ENCODE measurements around the gene SLC9A3. TPM values are rescaled to one million over a fixed set of nuclear protein-coding genes. Genes with fewer than 3 reads are reported as not detected.

SLC9A3 gene
- total RNA-seq, 4 donors from 2014 or later: 1.7 to 5.0 (median 2.8) TPM

- WGBS: 93% methylated on average over 5 of the region's 5 CpGs
- DNase-seq (ENCODE audit: extremely low spot score): no peak
- Histone ChIP-seq H3K4me1 (peaks cover 3 to 23% (median 7%) of the 10 kb centered on the region in 4 donors), H3K4me3 (no peak overlapping the region), H3K27ac (replicated peaks in 1 of 4) (no peak overlapping the region), H3K9me3 (peaks cover 0 to 17% (median 12%) of the 10 kb centered on the region in 4 donors), H3K36me3 (peaks cover 40 to 86% (median 73%) of the 10 kb centered on the region in 4 donors), H3K27me3 (no peaks in the 10 kb centered on the region)
- no peak for TF ChIP-seq EP300 (IDR thresholded peaks at IDR 0.05)
- TF ChIP-seq POLR2AphosphoS5 (IDR thresholded peaks at IDR 0.05): no peak
- no peak for TF ChIP-seq POLR2A (IDR thresholded peaks at IDR 0.05; ENCODE audit: low read depth)
- TF ChIP-seq, protein P1, sequence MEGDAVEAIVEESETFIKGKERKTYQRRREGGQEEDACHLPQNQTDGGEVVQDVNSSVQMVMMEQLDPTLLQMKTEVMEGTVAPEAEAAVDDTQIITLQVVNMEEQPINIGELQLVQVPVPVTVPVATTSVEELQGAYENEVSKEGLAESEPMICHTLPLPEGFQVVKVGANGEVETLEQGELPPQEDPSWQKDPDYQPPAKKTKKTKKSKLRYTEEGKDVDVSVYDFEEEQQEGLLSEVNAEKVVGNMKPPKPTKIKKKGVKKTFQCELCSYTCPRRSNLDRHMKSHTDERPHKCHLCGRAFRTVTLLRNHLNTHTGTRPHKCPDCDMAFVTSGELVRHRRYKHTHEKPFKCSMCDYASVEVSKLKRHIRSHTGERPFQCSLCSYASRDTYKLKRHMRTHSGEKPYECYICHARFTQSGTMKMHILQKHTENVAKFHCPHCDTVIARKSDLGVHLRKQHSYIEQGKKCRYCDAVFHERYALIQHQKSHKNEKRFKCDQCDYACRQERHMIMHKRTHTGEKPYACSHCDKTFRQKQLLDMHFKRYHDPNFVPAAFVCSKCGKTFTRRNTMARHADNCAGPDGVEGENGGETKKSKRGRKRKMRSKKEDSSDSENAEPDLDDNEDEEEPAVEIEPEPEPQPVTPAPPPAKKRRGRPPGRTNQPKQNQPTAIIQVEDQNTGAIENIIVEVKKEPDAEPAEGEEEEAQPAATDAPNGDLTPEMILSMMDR (IDR thresholded peaks at IDR 0.05): no peak
- intact Hi-C loops (cut with DNase I): loop anchor here (10.0 kb wide), 1 partner anchor 456 kb away; no protein-coding TSS in a partner anchor
These were observed 75.1 kb downstream of the SLC9A3 start for GRCh38 chr5:449151-449550.

DNA sequence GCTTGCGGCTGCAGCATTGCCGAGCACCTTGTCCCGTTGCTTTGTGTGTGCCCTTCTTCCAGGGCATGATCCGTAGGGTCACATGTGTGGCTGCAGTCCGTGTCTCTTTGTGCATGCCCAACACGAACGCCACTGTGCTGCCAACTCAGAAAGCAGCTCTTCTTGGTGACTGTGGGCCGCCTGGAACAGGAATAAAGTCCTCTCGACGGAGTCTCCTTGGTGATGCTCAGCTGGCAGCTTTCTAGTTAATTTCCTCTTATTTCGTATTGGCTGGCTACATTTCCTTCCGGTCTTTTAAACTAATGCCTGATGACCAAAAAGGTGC, 75.5 kb downstream of the SLC9A3 start:
- peaks cover 0 to 17% (median 12%) of the 10 kb centered on the region in 4 donors for H3K9me3 ChIP-seq
- TF ChIP-seq POLR2AphosphoS5 (IDR thresholded peaks at IDR 0.05) (no peak), POLR2A (IDR thresholded peaks at IDR 0.05; ENCODE audit: low read depth) (no peak), EP300 (IDR thresholded peaks at IDR 0.05) (no peak)
- TF ChIP-seq, protein P1 (IDR thresholded peaks at IDR 0.05): no peak
- DNase-seq (ENCODE audit: extremely low spot score): no peak
- 90% methylated on average over 12 of the region's 12 CpGs for WGBS
- H3K36me3 ChIP-seq: peaks cover 36 to 82% (median 69%) of the 10 kb centered on the region in 4 donors
- intact Hi-C loops (cut with DNase I): loop anchor here (10.0 kb wide), 1 partner anchor 456 kb away; no protein-coding TSS in a partner anchor
- H3K27ac ChIP-seq (replicated peaks in 1 of 4): no peak overlapping the region
- no peaks in the 10 kb centered on the region for H3K27me3 ChIP-seq
- no peak overlapping the region for H3K4me3 ChIP-seq
- peaks cover 7 to 27% (median 11%) of the 10 kb centered on the region in 4 donors for H3K4me1 ChIP-seq

DNA sequence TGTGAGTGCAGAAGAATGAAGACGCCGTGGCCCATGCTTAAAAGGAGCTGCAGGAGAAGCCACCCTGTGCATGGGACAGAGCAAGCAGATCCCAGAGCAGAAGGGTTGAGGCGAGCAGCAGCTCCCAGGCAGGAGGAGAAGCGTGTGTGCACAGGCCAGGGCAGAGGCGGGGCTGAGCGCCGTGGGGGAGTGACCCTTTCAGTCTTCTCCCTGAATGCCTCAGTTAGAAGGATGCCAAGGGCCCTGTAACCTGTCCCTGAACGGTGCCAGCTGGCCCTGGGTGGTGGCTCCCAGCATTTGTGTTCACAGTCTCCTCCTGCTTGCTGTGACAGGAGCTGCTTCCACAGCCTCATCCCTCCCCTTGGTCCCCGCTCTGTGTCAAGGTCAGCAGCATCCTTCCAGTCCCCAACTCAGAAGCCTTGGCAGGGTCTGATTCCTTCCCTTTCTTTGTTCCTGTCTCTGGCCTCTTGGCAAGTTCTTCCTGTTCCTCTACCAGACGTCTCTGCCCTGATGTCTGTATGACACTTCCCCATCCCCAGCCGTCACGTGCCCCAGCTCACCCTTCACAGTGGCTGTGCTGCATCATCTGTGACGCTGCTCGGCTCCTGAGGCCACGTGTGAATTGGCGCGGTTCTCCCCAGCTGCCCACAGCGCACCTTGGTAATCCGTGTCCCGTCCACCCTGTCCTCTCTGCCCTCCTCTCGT, 76.0 kb downstream of the SLC9A3 start:
- peaks cover 31 to 77% (median 64%) of the 10 kb centered on the region in 4 donors for H3K36me3 ChIP-seq
- intact Hi-C loops (cut with DNase I): loop anchor here (10.0 kb wide), 1 partner anchor 457 kb away; no protein-coding TSS in a partner anchor
- TF ChIP-seq, protein P1 (IDR thresholded peaks at IDR 0.05): no peak
- TF ChIP-seq EP300 (IDR thresholded peaks at IDR 0.05) (no peak), POLR2A (IDR thresholded peaks at IDR 0.05; ENCODE audit: low read depth) (no peak), POLR2AphosphoS5 (IDR thresholded peaks at IDR 0.05) (no peak)
- H3K27ac ChIP-seq (replicated peaks in 1 of 4): no peak overlapping the region
- 88% methylated on average over 21 of the region's 21 CpGs for WGBS
- DNase-seq (ENCODE audit: extremely low spot score): no peak
- H3K4me3 ChIP-seq: no peak overlapping the region
- H3K27me3 ChIP-seq: no peaks in the 10 kb centered on the region
- H3K9me3 ChIP-seq: peaks cover 0 to 17% (median 12%) of the 10 kb centered on the region in 4 donors
- H3K4me1 ChIP-seq: peaks cover 10 to 32% (median 14%) of the 10 kb centered on the region in 4 donors

- Histone ChIP-seq H3K9me3 (peaks cover 0 to 15% (median 11%) of the 10 kb centered on the region in 4 donors), H3K4me1 (peaks cover 10 to 35% (median 15%) of the 10 kb centered on the region in 4 donors), H3K27ac (replicated peaks in 1 of 4) (no peak overlapping the region), H3K4me3 (no peak overlapping the region), H3K36me3 (peaks cover 24 to 70% (median 57%) of the 10 kb centered on the region in 4 donors), H3K27me3 (no peaks in the 10 kb centered on the region)
- no peak for DNase-seq (ENCODE audit: extremely low spot score)
- intact Hi-C loops (cut with DNase I): loop anchor here (10.0 kb wide), 1 partner anchor 457 kb away; no protein-coding TSS in a partner anchor
- 89% methylated on average over 12 of the region's 21 CpGs for WGBS
- no peak for TF ChIP-seq POLR2A (IDR thresholded peaks at IDR 0.05; ENCODE audit: low read depth)
- TF ChIP-seq EP300 (IDR thresholded peaks at IDR 0.05): no peak
- TF ChIP-seq POLR2AphosphoS5 (IDR thresholded peaks at IDR 0.05): no peak
- TF ChIP-seq, protein P1 (IDR thresholded peaks at IDR 0.05): no peak
These were observed 76.7 kb downstream of the SLC9A3 start for GRCh38 chr5:447501-447900.

Measured in esophagus muscularis mucosa (tissue), 4 donors.